ENCODE results near the gene NEXN. TPM values are rescaled to one million over a fixed set of nuclear protein-coding genes. Genes with fewer than 3 reads are reported as not detected.

Gene NEXN
- total RNA-seq (2022; extraction: Qiagen RNA extraction; ENCODE audit: low read depth), result 5.0 to 15.4 TPM (median 7.0 TPM) in 5 replicates

DNA sequence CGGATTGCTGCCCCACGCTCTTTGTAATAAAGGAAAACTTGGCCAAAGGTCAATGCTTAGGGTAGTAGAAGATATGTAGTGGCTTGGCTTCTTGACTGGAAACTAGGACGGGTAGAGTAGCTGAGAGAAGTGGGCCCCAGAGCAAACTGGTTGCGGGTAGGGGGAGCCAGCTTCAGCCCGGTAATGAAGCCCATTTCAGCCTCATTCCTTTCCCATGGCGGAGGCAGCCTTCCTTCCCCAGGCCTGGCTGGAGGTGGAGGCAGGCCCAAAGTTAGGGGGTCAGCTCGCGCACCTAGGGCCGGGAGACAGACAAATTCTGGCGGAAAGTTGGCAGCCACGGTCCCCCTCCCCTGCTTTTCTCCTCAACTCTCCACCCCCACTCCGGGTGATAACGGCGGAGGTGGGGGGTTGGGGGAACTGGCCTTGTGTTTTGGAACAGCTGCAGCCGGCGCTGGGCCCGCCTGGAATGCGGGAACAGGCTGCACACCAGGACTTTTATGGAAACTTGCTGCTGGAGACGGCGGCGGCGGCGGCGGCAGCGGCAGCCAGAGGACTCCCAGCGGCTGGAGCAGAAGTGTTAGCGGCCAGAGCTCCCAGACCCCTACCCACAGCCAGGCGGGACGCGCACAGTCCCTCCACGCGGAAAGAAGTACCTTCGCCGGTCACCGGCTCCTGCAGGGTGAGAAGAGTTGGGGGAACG is at the start of gene NEXN:
Gene NEXN (plus strand): TSS at position 544 of the 700 bp plus-strand sequence. CDS start 27,483 bp downstream, outside the sequence.

DNA sequence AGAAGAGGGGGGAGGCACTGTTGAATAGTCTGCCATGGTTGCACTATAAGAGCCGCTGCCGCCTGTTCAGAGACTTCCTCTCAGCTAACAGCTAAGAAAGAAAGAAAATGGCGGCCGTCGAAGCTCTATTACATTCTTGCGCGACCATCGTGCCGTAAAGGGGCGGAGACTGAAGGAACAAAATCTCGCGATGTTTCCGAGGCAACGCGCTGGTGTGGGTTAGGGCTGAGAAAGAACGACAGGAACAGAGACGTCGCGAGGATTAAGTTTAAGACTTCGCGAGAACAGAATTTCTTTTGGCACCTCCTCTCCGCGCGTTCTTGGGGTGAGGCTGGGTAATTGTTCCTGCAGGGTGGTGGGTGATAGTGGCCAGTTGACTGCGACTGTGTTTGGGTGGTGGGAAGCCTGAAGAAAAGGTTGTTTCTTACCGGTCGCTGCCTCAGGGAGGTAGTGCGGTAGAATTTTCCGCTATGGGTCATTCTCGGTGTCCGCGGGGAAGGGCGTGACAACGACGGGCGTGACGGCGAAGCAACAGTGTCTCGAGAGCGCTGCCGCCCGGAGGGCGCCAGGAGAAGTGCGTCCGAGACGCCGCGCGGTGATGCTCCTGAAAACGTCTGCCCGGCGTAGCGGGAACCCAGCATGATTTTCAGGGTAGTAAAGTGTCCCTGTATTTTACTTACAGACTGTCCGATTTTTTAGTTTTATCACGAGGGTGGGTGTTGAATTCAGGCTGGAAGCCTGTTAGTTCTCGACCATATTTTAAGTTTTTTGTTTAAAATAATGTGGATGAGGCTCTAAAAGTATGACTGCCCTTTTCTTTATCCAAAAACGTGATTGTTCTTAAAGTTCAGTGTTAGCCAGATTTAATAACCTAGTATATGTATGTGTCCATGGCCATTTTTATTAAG is 90.8 kb downstream of the NEXN start, which contains the start of gene FUBP1:
Gene FUBP1 (minus strand): TSS at position 104 of the 908 bp plus-strand sequence. CDS start 68 bp downstream, at position 36.

Other genes starting within 250 kb of the NEXN start
- 13.9 to 21.9 TPM (median 15.8 TPM) in 5 replicates for gene ZZZ3, start 206.0 kb upstream of the NEXN start, total RNA-seq (2022; extraction: Qiagen RNA extraction; ENCODE audit: low read depth)
- gene USP33, start 128.8 kb upstream of the NEXN start, total RNA-seq (2022; extraction: Qiagen RNA extraction; ENCODE audit: low read depth), result 12.3 to 19.5 TPM (median 18.6 TPM) in 5 replicates
- 3.5 to 7.8 TPM (median 6.5 TPM) in 5 replicates for gene MIGA1, start 109.0 kb upstream of the NEXN start, total RNA-seq (2022; extraction: Qiagen RNA extraction; ENCODE audit: low read depth)
- 97.2 to 146 TPM (median 110 TPM) in 5 replicates for gene FUBP1, start 90.4 kb downstream of the NEXN start, total RNA-seq (2022; extraction: Qiagen RNA extraction; ENCODE audit: low read depth)
- 36.5 to 92.4 TPM (median 41.4 TPM) in 5 replicates for gene DNAJB4, start 116.3 kb downstream of the NEXN start, total RNA-seq (2022; extraction: Qiagen RNA extraction; ENCODE audit: low read depth)
- 0.07 to 0.08 TPM in 2 of 5 replicates, not detected in the others for gene GIPC2, start 157.3 kb downstream of the NEXN start, total RNA-seq (2022; extraction: Qiagen RNA extraction; ENCODE audit: low read depth)

All from A549 treated with ZK216348 at 1 μM for 4 hours (cell line).